22Rv1 (cell line): ENCODE results near the gene KIF26A.

Experiments used
- H3K27ac ChIP-seq: fragments of 450-650 bp; 2 replicates; pipeline ENCODE4 v1.5.1; 2017
- ZFX ChIP-seq: fragments of 450-650 bp; IDR thresholded peaks from 2 replicates; pipeline ENCODE4 v1.6.1; 2017; ENCODE audit warnings: antibody characterized with exemption, borderline replicate concordance
- TF ChIP-seq, protein P1 (sequence below): fragments of 450-650 bp; IDR thresholded peaks from 2 replicates; pipeline ENCODE4 v1.5.1; 2017; ENCODE audit warnings: mild to moderate bottlenecking

KIF26A gene

DNA sequence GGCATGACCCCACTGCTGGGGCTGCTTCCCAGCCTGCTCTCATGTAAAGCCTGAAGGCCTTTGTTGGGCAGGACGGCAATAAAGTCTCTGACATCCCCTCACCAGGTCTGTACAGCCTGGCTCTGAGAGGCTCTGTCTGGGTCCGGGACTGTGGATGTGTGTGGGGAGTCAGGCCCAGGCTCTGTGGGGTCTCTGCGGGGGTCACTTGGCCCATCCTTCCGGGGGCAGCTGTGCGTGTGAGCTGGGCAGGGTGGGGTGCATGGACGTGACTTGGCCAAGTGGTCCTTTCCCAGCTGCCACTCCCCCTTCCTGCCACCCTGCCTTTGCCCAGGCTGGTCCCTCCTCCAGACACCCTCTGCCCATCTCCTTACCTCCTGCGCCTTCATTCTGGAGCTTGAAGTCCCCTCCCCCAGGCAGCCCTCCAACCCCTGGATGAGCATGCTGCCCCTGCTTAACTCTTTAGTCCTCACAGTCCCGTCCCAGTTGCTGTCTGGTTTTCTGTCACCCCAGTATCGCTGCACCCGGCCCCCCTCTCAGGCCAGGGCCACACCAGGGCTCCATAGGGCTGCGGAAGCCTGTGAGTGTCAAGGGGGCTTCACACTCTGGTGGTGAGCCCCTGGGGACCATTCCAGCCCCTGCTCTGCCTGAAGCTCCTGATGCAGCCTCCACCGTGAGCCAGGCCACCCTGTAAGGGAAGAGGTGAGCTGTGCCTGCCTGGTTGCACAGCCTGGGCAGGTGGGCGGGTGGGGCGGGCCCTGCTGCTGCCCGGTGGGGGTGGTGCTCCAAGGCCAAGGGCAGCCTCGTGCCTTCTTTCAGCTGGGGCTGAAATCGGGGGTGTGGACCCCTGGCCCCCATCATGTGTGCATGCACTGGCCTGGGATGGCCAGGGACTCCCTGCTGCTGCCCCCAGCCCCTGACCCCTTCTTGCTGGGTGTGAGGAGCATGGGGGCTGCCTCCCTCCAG is 25.5 kb upstream of the KIF26A start:
- no peak overlapping the region for H3K27ac ChIP-seq
- no peak for TF ChIP-seq ZFX
- TF ChIP-seq, protein P1, sequence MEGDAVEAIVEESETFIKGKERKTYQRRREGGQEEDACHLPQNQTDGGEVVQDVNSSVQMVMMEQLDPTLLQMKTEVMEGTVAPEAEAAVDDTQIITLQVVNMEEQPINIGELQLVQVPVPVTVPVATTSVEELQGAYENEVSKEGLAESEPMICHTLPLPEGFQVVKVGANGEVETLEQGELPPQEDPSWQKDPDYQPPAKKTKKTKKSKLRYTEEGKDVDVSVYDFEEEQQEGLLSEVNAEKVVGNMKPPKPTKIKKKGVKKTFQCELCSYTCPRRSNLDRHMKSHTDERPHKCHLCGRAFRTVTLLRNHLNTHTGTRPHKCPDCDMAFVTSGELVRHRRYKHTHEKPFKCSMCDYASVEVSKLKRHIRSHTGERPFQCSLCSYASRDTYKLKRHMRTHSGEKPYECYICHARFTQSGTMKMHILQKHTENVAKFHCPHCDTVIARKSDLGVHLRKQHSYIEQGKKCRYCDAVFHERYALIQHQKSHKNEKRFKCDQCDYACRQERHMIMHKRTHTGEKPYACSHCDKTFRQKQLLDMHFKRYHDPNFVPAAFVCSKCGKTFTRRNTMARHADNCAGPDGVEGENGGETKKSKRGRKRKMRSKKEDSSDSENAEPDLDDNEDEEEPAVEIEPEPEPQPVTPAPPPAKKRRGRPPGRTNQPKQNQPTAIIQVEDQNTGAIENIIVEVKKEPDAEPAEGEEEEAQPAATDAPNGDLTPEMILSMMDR = no peak

DNA sequence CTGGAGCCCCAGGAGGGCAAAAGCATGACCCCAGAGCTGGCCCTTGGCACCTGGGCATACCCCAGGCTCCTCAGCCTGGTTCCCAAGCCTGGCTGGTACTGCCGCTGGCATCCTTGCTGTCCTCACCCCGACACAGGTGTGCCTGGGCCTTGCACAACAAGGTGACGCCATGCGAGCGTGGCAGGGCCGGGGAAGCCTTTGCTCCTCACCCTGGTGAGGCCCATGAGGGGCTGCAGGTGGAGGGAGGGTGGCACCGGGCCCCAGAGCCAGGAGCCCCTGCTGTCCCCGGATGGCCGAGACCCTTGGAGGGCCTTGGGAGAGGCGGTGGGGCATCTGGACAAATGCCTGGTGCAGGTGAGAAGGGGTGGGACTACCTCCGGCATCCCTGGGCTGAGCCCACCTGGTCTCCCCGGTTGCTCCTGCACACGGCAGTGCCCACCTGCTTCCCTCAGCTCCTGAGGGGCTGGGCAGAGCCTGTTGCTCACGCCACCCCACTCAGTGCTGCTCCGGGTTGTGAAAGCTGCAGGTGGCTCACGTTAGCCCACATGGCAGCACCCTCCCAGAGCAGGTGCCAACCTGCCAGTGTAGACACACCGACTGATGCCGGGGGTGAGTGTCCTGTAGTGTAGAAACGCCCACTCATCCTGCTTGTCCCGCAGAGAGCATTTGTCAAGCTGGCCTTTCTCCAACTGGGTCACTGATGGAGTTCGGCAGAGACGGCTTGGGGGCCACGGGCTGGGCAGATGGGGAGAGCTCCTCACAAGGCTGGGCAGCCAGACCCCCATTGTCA is 24.6 kb upstream of the KIF26A start:
- no peak overlapping the region for H3K27ac ChIP-seq
- TF ChIP-seq ZFX = no peak
- TF ChIP-seq, protein P1 = no peak

DNA sequence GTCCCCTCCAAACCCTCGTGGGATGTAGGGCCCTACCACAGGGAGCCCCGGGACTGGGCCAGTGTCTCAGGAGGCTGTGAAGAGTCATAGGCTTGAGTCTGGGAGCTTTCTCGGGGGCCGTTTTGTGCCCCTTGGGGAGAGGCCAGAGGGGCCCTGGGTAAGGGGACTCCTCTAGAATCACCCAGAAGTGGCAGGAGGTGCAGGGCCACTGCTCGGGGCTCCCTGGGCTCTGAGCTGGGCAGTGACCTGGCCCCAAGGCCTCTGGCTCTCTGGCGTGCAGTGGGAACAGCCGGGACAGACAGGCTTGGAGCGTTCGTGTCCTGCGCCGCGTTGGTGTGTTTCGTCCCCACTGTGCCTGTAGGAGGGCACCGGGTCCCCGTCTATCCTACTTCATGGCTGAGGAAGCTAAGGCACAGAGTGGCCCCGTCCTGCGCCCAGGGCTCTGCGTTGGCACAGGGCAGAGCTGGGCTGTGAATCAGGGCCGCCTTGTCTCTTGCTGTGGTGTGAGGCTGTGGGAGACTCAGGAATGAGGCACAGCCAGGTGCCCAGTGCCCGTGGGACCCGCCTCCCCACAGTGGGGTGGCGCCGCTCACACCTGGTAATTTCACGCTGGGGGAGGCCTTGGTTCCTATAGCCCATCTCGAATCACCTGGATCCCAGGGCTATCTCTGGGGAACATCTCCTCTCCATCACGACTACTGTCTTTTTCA is 23.8 kb upstream of the KIF26A start:
- H3K27ac ChIP-seq = no peak overlapping the region

DNA sequence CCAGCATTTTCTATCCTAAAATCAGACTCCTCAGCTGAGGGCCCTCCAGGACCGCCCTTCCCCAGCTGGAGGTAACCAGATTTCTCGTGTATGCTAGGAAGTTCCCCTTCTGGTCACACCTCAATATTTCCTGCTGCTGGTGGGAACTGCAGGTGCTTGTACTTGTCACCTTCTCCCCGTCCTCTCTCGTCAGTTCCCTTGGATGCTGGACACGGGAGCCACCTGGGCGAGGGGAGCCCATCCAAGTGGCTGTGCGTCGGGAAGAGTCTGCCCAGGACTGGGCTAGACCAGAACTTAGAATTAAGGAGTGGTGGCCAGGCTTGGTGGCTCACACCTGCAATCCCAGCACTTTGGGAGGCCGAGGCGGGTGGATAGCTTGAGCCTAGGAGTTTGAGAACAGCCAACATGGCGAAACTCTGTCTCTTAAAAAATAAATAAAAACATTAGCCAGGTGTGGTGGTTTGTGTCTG is 23.2 kb upstream of the KIF26A start:
- no peak for TF ChIP-seq ZFX
- TF ChIP-seq, protein P1 = no peak
- H3K27ac ChIP-seq = no peak overlapping the region

More for the DNA sequence above, 23.8 kb upstream of the KIF26A start:
- TF ChIP-seq, protein P1 = no peak
- TF ChIP-seq ZFX = no peak

DNA sequence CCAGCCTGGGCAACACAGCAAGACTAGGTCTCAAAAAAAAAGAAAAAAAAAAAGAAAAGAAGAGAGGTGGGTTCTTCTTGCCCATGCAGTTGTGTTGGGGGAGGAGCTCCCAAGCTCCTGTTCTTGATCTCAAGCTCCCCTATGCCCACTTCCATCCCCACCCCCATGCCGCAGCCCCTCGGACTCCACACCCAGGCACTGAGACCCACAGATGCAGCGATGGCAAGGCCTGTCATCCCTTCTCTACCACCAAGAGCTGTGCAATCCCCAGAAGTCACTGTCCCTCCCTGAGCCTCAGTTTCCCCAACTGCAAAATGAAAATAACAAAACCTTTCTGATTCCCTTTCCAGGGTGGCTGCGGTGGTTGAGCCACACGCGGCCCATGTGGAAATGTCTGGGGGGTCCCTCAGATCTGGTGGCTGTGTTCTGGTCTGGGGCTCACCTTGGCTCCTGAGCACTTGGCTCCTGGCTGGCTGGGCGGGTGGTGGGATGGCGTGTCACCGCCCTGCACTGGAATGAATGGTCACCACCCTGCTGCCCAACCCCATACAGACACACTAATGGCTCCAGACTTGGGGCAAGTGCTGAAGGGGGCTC is 22.6 kb upstream of the KIF26A start:
- no peak for TF ChIP-seq ZFX
- TF ChIP-seq, protein P1 = no peak
- no peak overlapping the region for H3K27ac ChIP-seq

DNA sequence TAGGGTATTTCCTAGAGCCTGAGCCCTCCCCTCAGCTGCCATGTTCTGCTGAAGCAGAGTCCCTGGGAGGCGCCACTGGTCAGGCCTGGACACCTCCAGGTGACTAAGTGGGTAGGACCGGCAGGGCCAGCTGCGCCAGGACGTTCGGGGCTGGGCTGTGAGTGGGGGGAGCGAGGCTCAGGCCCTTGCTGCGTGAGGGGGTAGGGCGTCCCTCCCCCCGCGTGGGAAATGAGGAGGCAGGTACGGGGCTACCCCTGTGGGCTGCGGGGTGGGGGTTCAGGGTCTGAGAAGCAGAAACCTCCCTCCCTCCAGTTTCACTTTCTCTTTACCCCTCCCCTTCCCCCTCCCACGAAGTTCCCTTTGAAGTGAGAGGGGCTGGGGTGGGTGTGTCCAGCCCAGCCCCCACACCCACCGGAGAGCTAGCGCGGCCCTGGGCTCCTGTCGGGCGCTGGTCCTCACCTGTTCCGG is 22.1 kb upstream of the KIF26A start:
- peak overlapping the region; percentile 33 for H3K27ac ChIP-seq

More for the DNA sequence above, 22.1 kb upstream of the KIF26A start:
- TF ChIP-seq ZFX = no peak
- TF ChIP-seq, protein P1 = no peak
